HG02870 (cell line): ENCODE measurements around the gene ASGR1.
"Not testable (repeated sequence)": the region's sequence is repeated elsewhere in the genome, so short reads cannot be mapped to it uniquely, and the experiment has no call there.

Experiments used
- ATAC-seq: cut with Tn5 transposase; IDR thresholded peaks from one replicate; pipeline ENCODE4 v1.9.1; 2021; ENCODE audit warnings: mild to moderate bottlenecking, moderate library complexity; ENCODE audit not compliant: unreplicated experiment

Gene ASGR1

DNA sequence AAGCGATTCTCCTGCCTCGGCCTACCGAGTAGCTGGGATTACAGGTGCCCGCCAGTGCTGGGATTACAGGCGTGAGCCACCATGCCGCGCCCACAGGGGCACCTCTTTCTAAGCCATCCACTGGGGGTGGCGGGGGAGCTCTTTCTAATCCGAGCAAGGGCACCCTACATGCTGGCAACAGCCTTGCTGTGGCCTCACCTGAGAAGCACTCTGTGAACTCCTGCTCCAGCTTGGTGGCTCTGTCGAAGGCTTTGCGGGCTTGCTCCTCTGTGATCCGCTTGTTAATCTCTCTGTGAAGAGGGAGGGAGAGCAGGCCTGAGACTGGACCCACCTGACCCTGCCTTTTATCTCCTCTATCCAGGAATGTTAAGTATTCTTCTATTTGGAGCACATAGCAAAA is 11.9 kb upstream of the ASGR1 start:
- no peak for ATAC-seq

DNA sequence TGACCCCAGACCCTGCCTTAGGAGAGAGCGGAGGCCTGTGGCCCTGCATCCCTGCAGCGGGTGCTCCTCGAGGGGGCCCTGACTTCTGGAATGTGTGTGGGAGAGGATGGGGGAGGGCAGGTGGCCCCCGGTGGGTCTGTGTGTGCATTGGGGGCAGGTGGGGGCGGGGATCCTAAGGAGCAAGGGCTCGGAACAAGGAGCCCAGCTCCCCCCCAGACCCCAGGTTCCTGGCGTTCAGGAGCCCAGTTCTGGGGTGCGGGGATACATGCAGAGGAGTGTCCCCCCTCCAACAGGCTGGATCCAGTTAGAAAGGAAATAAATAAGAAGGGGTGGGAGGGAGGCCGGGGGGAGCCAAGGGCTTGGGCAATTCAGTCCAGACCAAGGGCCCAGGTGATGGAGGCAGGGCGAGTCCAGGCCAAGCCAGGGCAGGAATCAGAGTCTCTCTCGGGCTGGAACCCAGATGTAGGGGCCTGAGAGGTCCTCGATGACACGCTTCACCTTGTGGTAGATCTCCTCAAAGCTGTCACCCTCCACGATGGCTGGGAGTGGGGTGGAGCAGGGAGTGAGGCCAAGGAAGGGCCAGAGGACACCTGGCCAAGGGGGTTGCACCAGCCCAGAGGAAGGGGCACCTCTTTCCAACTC is 11.2 kb upstream of the ASGR1 start:
- ATAC-seq = no peak

DNA sequence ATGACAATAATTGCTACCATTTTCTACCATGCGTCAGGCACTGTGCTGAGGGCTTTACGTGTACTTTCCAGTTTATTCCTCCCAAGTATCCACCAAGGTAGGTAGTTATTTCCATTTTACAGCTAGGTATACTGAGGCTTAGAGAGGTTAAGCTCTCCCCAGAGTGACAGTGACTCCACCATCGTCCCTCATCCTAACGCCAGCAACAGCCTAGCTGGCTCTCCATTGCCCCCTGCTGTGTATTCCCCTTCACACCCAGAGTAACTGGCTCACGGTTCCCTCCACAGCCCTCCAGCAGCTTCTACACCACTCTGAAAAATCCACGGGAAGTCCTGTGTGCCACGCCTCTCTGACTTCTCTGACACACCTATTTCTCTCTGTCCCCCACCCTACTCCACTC is 7.1 kb upstream of the ASGR1 start:
- no peak for ATAC-seq

GRCh38 chr17:7184647-7185046 is 5.5 kb upstream of the ASGR1 start:
- ATAC-seq = no peak

DNA sequence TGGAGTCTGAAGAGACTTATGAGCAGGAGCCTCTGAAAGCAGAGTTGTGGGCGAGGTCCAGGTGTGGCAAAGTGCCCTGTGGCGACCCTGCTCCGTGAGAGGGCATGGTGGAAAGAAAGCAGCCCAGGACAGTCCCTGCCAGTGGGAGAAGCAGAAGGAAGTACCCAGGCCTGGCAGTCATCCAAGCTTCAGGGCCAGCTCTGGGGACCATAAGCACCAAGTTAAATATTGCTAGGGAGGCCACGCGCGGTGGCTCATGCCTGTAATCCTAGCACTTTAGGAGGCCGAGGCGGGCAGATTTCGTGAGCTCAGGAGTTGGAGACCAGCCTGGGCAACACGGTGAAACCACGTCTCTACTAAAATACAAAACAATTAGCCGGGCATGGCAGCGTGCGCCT is 4.9 kb upstream of the ASGR1 start:
- ATAC-seq = no peak

DNA sequence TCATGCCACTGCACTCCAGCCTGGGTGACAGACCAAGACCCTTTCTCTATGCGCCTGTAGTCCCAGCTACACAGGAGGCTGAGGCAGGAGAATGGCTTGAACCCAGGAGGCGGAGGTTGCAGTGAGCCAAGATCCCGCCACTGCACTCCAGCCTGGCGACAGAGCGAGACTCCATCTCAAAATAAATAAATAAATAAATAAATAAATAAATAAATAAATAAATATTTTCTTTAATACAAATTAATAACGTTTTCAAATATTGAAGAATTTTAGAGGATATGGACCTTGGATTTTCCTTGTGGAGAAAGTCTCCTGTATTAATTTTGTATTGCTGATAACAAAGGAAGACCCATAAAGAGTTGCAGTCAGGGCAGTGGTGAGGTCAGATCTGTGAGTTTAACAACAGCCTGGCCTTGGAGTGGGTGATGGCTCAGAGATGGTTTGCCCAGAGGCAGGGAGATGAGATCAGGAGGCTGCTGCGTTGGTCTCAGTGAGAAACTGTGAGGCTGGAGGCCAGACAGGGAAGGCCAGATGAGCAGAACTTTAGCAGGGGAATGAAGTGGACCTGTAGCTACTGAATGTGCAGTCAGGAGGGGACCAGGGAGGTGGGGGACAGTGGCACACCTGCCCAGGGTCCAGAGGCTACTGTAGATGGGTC is 4.4 kb upstream of the ASGR1 start:
- ATAC-seq = no peak

DNA sequence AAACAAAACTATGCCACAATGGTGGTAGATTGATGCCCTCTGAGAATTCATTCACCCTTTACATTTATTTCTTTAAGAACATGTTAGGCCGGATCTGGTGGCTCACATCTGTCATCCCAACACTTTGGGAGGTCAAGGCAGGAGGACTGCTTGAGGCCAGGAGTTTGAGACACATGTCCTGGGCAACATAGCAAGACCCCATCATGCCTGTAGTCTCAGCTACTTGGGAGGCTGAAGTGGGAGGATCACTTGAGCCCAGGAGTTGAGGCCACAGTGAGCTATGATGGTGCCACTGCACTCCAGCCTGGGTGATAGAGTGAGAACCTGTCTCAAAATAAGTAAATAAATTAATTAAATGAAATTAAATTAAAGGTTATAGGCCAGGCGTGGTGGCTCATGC is 2.9 kb upstream of the ASGR1 start:
- ATAC-seq = not testable (repeated sequence)

- no peak for ATAC-seq
Measured at GRCh38 chr17:7178973-7179316, 225 bp downstream of the ASGR1 start.

- ATAC-seq = no peak
Measured at GRCh38 chr17:7177954-7178477, 1.2 kb downstream of the ASGR1 start.

DNA sequence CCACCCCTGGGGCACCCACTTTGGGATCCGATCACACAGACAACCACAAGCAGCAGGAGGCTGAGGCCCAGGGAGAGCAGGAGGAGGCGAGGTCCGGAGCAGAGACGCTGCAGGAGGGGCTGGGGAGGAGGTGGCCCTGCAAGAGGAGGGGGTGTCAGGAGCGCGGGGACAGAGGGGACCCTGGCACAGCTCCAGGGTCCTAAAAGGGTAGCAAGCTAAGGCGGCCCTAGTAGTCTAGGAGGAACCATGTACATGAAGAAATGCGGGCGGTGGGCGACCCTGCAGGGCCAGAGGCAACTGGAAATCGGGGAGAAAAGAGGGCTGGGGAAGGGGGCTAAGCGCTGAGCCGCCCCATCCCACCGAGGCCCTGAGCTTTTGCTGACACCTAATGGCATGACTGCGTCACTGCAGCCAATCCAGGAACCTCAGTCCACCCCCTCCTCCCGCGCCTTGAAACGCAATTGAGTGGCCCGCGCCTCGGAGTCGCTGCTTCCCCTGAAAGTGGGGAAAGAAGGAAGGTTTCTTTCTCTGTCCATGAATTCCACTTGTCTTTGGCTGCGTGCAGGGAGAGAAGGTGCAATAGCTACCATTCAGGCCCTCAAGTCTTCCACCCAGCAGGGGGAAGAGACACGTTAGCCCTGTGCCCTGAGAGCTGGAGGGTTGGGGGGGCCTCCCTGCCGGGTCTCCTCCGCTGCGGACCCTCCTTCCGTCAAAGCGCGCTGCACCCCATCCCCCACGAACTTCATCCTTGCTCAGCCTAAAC is 1.8 kb downstream of the ASGR1 start:
- no peak for ATAC-seq

DNA sequence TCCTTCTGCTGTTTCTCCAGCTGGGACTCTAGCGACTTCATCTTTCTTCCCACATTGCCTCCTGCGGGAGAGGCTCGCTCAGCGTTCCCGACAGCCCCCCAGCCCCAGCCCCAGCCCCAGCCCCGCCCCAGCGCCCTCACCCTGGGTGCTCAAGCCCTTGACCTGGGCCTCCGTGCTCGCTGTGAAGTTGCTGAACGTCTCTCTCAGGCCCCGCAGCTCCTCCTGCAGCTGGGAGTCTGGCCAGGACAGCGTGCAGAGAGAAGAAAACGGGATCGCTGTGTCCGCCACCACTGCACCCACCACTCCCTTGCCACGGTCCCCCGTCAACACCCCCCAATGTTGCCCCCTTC is 2.4 kb downstream of the ASGR1 start:
- no peak for ATAC-seq

GRCh38 chr17:7176107-7176840 is 2.9 kb downstream of the ASGR1 start:
- no peak for ATAC-seq

- no peak for ATAC-seq
Measured at GRCh38 chr17:7175330-7175733, 3.8 kb downstream of the ASGR1 start.

- ATAC-seq = no peak
Measured at GRCh38 chr17:7174603-7175326, 4.4 kb downstream of the ASGR1 start.

GRCh38 chr17:7173687-7174602 is 5.2 kb downstream of the ASGR1 start:
- ATAC-seq = no peak

GRCh38 chr17:7172522-7173191 is 6.5 kb downstream of the ASGR1 start:
- ATAC-seq = not testable (repeated sequence)

DNA sequence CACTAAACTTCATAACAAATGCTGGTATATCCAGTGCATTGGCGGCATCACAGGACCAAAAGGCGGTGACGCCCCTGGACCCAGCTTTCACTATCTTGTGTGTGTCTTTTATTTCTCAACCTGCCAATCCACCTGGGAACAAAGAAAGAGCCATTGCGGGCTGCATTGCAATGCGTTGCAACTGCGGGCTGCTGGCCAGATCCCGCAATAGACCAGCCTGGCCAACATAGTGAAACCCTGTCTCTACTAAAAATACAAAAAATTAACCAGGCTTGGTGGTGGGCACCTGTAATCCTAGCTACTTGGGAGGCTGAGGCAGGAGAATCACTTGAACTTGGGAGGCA is 9.6 kb downstream of the ASGR1 start:
- not testable (repeated sequence) for ATAC-seq

DNA sequence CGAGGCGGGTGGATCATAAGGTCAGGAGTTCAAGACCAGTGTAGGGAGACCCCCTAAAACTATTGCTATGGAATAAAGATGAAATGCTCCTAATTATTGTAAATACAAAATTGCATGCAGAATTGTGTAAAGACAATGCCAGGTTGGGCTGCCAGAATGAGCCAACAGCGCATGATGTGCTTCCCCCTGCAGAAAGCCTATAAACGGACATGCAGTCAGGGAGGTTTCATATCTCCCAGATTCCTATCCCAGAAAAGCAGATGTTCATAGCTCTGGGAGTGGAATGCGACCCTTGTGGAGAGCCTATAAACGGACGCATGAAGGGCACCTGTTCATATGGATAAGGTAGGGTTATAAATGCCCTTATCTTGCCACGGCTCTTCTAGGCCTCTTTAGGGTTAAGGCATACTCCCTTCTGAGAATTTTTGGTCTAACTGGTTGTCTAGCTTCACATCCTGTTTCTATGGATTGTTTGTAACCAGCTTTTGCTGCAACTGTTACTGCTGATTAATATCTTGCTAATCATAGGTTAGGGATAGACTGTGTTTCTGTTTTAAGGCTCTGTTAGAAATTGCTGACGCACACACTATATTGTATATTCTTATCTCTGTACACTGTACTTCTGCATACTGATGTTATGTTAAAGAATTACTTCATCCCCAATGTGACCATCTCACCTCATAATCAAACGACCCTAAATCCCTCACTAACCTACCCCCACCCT is 10.2 kb downstream of the ASGR1 start:
- ATAC-seq = not testable (repeated sequence)

GRCh38 chr17:7167832-7168231 is 11.3 kb downstream of the ASGR1 start:
- ATAC-seq = no peak
